SK-N-SH (cell line): ENCODE measurements around the gene CRB3. TPM values are rescaled to one million over a fixed set of nuclear protein-coding genes. Genes with fewer than 3 reads are reported as not detected.

Source experiments
- CTCF ChIA-PET: fragments of 300-600, 350-600 bp; formaldehyde crosslinking; extraction: SDS; loops from one replicate; lab custom pipeline; 2021; lab: Yijun Ruan, JAX
- POLR2A ChIA-PET: fragments of 350-600 bp; sonication (Branson Sonifier 250); formaldehyde crosslinking; extraction: SDS; loops from one replicate; lab custom pipeline; 2020; ENCODE audit warnings: antibody characterized with exemption, inconsistent platforms; lab: Yijun Ruan, JAX
- DNase-seq: peaks from one replicate; pipeline ENCODE4 v3.0.0; 2012
- H2AFZ ChIP-seq: fragments of 200-600 bp; sonication (generic); 2 replicates; pipeline ENCODE4 v1.8.1; 2016; ENCODE audit warnings: antibody characterized with exemption, mild to moderate bottlenecking, low read depth
- H3F3A ChIP-seq: fragments of 200-600 bp; sonication (generic); replicated peaks from 2 replicates; pipeline ENCODE3; 2016; ENCODE audit warnings: antibody characterized with exemption, mild to moderate bottlenecking; ENCODE audit not compliant: insufficient read depth
- H3K27ac ChIP-seq, 2 experiments: fragments of 200-500 bp in 1 of 2; fragments of 200-600 bp in 1 of 2; sonication (Bioruptor generic) in 1 of 2; sonication (generic), shearing (Covaris generic) in 1 of 2; 2 replicates each; pipeline versions ENCODE4 v1.5.1 to v1.6.1; 2014 to 2016; ENCODE audit warnings: low read depth in 2 of 2, inconsistent platforms in 1 of 2, low read length in 1 of 2, mild to moderate bottlenecking in 1 of 2, mixed read lengths in 1 of 2
- H3K27me3 ChIP-seq: fragments of 200-600 bp; sonication (generic), shearing (Covaris generic); 2 replicates; pipeline ENCODE4 v1.6.1; 2016; ENCODE audit warnings: mixed run types; ENCODE audit not compliant: insufficient read depth
- H3K36me3 ChIP-seq, 2 experiments: fragments of 200-500 bp in 1 of 2; fragments of 200-600 bp in 1 of 2; sonication (Bioruptor generic) in 1 of 2; sonication (generic) in 1 of 2; replicated peaks in 1 of 2; 2 replicates each; pipeline versions ENCODE3 to v1.5.1; 2014 to 2016; ENCODE audit warnings: low read length in 1 of 2, mild to moderate bottlenecking in 1 of 2; ENCODE audit not compliant: insufficient read depth in 2 of 2, control insufficient read depth in 1 of 2
- H3K4me1 ChIP-seq, 2 experiments: fragments of 200-500 bp in 1 of 2; fragments of 200-600 bp in 1 of 2; sonication (Bioruptor generic) in 1 of 2; sonication (generic), shearing (Covaris generic) in 1 of 2; 2 replicates each; pipeline versions ENCODE4 v1.5.1 to v1.6.1; 2014 to 2016; ENCODE audit warnings: low read depth in 1 of 2, low read length in 1 of 2, mixed run types in 1 of 2; ENCODE audit not compliant: insufficient read depth in 2 of 2, control insufficient read depth in 1 of 2
- H3K4me2 ChIP-seq: fragments of 200-600 bp; sonication (generic), shearing (Covaris generic); 2 replicates; pipeline ENCODE4 v1.6.1; 2017; ENCODE audit warnings: mixed run types
- H3K4me3 ChIP-seq, 2 experiments: fragments of 200-500 bp in 1 of 2; fragments of 200-600 bp in 1 of 2; sonication (Bioruptor generic) in 1 of 2; sonication (generic), shearing (Covaris generic) in 1 of 2; 2 replicates each; pipeline versions ENCODE4 v1.5.1 to v1.8.1; 2014 to 2016; ENCODE audit warnings: low read depth in 2 of 2, inconsistent platforms in 1 of 2, low read length in 1 of 2, mild to moderate bottlenecking in 1 of 2, mixed read lengths in 1 of 2, moderate library complexity in 1 of 2
- H3K79me2 ChIP-seq: fragments of 200-600 bp; sonication (generic); 2 replicates; pipeline ENCODE4 v1.8.1; 2017; ENCODE audit warnings: mild to moderate bottlenecking; ENCODE audit not compliant: insufficient read depth
- H3K9ac ChIP-seq: fragments of 200-600 bp; sonication (generic); 2 replicates; pipeline ENCODE4 v1.6.1; 2017; ENCODE audit warnings: mixed run types
- H3K9me2 ChIP-seq: fragments of 200-600 bp; sonication (generic); 2 replicates; pipeline ENCODE4 v1.6.1; 2017; ENCODE audit warnings: mixed run types
- H3K9me3 ChIP-seq: fragments of 200-600 bp; sonication (generic); 2 replicates; pipeline ENCODE4 v1.6.1; 2017; ENCODE audit warnings: mixed run types, mild to moderate bottlenecking, moderate library complexity
- H4K20me1 ChIP-seq: fragments of 200-600 bp; sonication (generic); 2 replicates; pipeline ENCODE4 v1.6.1; 2017; ENCODE audit warnings: mild to moderate bottlenecking, mixed run types; ENCODE audit not compliant: insufficient read depth
- GATA2 ChIP-seq: sonication (generic); formaldehyde crosslinking; IDR thresholded peaks from 2 replicates; pipeline ENCODE4 v1.5.0; 2020; ENCODE audit warnings: mild to moderate bottlenecking, missing genetic modification reagents
- IRF3 ChIP-seq: fragments of 150-350 bp; IDR thresholded peaks from 2 replicates; pipeline ENCODE4 v1.6.1; 2016; ENCODE audit warnings: mild to moderate bottlenecking, low read depth, low read length
- MXI1 ChIP-seq: IDR thresholded peaks from 2 replicates; pipeline ENCODE4 v1.6.1; 2012; ENCODE audit warnings: mild to moderate bottlenecking, low read depth, low read length, improper control_type of control experiment
- NRF1 ChIP-seq: IDR thresholded peaks from 2 replicates; pipeline ENCODE4 v1.6.1; 2012; ENCODE audit warnings: low read depth, mild to moderate bottlenecking, low read length
- RAD21 ChIP-seq: IDR thresholded peaks from 2 replicates; pipeline ENCODE4 v1.6.1; 2012; ENCODE audit warnings: mild to moderate bottlenecking, low read length
- SIN3A ChIP-seq: IDR thresholded peaks from 2 replicates; pipeline ENCODE4 v1.6.1; 2012; ENCODE audit warnings: low read depth, mild to moderate bottlenecking, low read length, moderate library complexity, borderline replicate concordance
- TEAD4 ChIP-seq: IDR thresholded peaks from 2 replicates; pipeline ENCODE4 v1.4.0; 2012; ENCODE audit warnings: mild to moderate bottlenecking, borderline replicate concordance; ENCODE audit not compliant: insufficient read depth
- WGBS: methylation state at CpG from one replicate; pipeline ENCODE4 v1.1.6; 2017; ENCODE audit warnings: low lambda C conversion rate; 5-methylcytosine and 5-hydroxymethylcytosine counted together
- polyA plus RNA-seq, 3 experiments: library from polyadenylated mRNA; depleted of rRNA; stranded (reverse); fragments of >200 nt; gene quantifications; 2 replicates each; pipeline ENCODE4 v1.2.3, GENCODE V29; 2012

The CRB3 gene
- polyA plus RNA-seq, 1 of the 3 experiments (the other 2 are of a cell fraction): not detected

- CTCF ChIA-PET: no interaction called here
These were observed 31.9 kb downstream of the CRB3 start for GRCh38 chr19:6495947-6496346.

GRCh38 chr19:6498294-6499036 lies 34.4 kb downstream of the CRB3 start:
- no peak for TF ChIP-seq GATA2 (CRISPR knock-in tag)
- no peak for TF ChIP-seq IRF3
- no peak for TF ChIP-seq TEAD4
- no peak for TF ChIP-seq NRF1
- TF ChIP-seq SIN3A: no peak
- TF ChIP-seq MXI1: no peak
- Histone ChIP-seq H3K36me3 (no peaks in the 10 kb centered on the region), H3K27me3 (peaks cover 7% of the 10 kb centered on the region), H3K9me2 (no peaks in the 10 kb centered on the region), H3K4me2 (no peak overlapping the region), H4K20me1 (no peaks in the 10 kb centered on the region), H3K4me3 (no peak overlapping the region), H3K27ac (no peak overlapping the region), H3K4me1 (peaks cover 0 to 8% of the 10 kb centered on the region in 2 experiments; a peak in 1 of 4 replicates), H3F3A (no peaks in the 10 kb centered on the region), H3K79me2 (no peaks in the 10 kb centered on the region), H2AFZ (no peak overlapping the region), H3K9me3 (no peaks in the 10 kb centered on the region), H3K9ac (no peak overlapping the region)
- DNase-seq: no peak
- ChIA-PET CTCF (no interaction called here), POLR2A (no interaction called here)
- 64% methylated on average over 7 of the region's 7 CpGs for WGBS

More at GRCh38 chr19:6495947-6496346, 31.9 kb downstream of the CRB3 start:
- Histone ChIP-seq H3K4me1 (no peaks in the 10 kb centered on the region; a peak in 1 of 4 replicates), H3F3A (no peaks in the 10 kb centered on the region), H2AFZ (no peak overlapping the region), H3K27me3 (no peaks in the 10 kb centered on the region), H3K9me2 (no peaks in the 10 kb centered on the region), H3K4me3 (no peak overlapping the region), H4K20me1 (no peaks in the 10 kb centered on the region), H3K79me2 (no peaks in the 10 kb centered on the region), H3K27ac (no peak overlapping the region), H3K36me3 (no peaks in the 10 kb centered on the region), H3K9ac (no peak overlapping the region), H3K4me2 (no peak overlapping the region), H3K9me3 (no peaks in the 10 kb centered on the region)
- no peak for DNase-seq
- WGBS: 90% methylated on average over 10 of the region's 19 CpGs
- POLR2A ChIA-PET: no interaction called here
- no peak for TF ChIP-seq IRF3
- TF ChIP-seq RAD21: no peak
